NCI-H69 (cell line): ENCODE data around the gene PLK3.
"Not testable (repeated sequence)": the region's sequence is repeated elsewhere in the genome, so short reads cannot be mapped to it uniquely, and the experiment has no call there.

ENCODE experiments used
- DNase-seq: peaks from one replicate; lab custom pipeline; 2025; lab: John Stamatoyannopoulos, UW

The PLK3 gene

DNA sequence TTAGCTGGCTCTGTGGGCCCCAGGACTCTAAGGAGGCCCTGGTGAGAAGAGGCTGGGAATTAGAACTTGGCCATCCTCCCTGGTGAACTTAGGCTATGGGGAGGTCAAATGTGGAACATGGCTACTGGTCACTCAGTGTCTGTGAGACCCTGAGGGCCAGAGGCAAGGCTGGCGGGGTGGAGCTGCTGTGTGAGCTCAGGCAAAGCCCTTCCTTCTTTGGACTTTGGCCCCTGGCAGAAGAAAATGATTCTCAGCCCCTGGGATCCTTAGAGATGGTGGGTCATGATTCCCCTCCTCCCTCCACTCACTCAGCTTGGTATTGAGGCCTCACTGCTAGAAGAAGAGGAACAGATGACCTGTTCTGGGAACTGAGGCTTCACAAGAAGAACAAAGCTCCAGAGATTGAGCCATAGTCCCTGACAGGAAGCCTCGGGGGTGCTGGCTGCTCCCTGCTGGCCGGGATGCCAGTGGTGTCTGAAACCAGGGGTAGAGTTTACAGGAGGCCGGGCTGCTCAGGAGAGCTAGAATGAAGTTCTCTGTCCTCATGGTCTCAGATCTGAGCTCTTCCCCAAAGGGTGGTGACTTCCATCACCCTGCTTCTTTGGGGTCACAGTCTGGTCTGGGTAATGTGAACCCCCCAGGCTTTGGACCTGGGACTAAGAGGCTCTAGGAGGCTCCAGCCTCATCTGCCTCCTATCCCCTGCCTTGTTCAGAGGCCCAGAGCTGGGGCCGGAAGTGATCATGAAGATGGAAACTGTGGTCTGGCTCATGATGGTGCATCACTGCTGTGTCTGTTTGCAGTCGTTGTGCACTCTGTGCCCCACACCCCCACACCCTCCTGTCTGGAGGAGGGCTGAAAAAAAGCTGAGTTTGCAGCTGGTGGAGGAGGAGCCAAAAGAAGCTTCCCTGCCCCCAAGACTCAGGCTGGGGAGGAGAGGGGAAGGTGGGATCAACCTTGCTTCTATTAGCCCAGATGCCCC is 9.1 kb downstream of the PLK3 start:
- DNase-seq: peak; percentile 28

DNA sequence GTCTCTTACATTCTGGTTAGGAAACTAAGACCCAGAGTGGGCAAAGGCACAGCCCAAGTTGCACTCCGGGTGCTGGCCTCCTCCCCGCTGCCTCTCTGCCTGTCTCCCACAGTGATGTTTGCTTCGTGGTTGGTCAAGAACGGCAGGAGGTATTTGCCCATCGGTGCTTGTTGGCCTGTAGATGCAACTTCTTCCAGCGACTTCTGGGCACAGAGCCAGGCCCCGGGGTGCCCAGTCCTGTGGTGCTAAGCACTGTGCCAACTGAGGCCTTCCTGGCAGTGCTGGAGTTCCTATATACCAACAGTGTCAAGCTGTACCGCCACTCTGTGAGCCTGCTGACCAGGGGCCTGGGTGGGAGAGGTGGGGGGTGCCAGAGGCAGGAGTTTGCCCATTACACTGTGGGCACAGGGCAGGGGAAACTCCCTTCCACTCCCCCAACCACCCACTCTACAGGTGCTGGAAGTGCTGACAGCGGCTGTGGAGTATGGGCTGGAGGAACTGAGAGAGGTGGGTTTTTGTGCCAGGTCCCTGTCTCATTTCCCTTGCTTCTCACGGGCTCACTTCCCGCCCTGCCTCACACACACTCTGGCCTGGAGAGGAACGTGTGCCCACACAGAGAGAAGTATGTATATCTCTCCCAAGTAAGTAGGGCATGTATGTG is 10.1 kb downstream of the PLK3 start:
- DNase-seq: peak; percentile 87

DNA sequence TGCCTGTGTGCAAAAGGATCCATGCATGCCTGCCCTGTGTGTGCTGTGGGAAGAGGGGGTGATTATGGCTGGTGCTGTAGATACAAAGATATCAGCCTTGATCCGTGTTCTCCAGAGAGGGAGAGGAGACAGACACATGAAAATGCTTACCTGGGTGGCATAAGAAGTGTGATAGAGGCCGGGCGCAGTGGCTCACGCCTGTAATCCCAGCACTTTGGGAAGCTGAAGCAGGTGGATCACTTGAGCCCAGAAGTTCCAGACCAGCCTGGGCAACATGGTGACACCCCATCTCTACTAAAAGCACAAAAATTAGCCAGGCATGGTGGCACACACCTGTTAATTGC is 10.6 kb downstream of the PLK3 start:
- DNase-seq: not testable (repeated sequence)

DNA sequence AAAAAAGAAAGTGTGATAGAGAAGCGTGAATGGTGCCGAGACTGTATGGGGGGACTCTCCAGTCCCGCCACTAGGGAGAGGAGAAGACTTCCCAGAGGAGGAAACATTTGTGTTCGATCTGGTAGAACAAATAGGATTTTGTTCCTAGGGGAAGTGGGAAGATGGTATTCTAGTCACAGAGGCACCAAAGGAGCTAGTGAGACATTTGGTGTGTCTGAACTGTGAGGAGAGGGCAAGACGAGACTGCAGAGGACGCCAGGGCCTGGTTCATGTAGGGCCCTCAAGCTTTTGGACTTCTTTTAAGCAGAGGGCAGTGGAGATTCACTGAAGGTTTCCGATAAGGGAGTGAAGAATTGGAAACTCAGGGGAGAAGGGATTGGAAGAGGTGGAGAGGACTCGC is 11.1 kb downstream of the PLK3 start:
- no peak for DNase-seq

DNA sequence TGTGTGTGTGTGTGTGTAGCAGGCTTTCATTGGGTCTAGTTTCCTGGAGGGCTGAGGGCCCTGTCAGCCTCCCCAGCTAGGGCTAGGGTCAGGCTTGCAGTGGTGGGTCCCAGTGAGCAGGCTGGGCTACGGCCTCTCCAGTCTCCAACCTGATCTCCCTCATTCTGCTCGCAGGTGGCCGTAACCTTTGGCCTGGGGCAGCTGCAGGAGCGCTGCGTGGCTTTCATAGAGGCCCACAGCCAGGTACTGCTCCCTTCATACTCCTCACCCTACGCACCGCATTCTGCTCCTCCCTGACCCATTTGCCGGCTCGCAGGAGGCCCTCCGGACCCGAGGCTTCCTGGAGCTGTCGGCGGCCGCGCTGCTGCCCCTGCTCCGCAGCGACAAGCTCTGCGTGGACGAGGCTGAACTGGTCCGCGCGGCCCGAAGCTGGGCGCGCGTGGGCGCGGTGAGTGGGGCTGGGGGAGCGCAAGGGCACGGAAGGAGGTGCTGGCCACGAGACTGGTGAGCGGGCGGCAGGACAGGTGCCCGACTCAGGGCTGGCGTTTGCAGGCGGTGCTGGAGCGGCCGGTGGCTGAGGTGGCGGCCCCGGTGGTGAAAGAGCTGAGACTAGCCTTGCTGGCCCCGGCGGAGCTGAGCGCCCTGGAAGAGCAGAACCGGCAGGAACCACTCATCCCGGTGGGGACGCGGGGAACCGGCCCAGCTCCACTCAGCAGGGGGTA is 12.8 kb downstream of the PLK3 start:
- no peak for DNase-seq

DNA sequence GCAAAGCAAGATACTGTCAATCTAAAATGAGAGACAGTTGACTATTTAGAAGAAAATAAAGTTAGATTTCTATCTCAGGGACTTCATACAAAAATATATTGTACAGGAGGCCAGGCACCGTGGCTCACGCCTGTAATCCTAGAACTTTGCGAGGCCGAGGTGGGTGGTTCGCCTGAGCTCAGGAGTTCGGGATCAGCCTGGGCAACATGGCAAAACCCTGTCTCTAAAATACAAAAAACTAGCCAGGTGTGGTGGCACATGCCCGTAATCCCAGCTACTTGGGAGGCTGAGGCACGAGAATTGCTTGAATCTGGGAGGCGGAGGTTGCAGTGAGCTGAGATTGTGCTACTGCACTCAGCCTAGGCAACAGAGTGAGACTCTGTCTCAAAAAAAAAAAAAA is 15.7 kb downstream of the PLK3 start:
- not testable (repeated sequence) for DNase-seq

DNA sequence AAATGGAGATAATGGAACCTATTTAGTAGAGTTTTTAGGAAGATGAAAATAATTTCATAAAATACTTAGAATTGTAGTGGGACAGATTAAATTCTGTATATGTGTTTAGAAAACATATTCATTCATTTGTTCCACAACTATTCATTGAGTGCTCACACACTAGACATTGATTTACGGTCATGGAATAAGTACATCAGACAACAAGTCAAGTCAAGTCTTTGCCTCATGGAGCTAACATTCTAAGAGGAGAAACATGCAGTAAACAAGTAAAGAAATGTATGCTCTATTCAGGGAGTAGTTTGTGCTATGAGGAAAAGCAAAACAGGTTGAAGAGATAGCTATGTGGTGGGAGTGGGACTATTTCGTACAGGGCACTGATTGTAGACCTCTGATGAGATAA is 17.1 kb downstream of the PLK3 start:
- DNase-seq: no peak

DNA sequence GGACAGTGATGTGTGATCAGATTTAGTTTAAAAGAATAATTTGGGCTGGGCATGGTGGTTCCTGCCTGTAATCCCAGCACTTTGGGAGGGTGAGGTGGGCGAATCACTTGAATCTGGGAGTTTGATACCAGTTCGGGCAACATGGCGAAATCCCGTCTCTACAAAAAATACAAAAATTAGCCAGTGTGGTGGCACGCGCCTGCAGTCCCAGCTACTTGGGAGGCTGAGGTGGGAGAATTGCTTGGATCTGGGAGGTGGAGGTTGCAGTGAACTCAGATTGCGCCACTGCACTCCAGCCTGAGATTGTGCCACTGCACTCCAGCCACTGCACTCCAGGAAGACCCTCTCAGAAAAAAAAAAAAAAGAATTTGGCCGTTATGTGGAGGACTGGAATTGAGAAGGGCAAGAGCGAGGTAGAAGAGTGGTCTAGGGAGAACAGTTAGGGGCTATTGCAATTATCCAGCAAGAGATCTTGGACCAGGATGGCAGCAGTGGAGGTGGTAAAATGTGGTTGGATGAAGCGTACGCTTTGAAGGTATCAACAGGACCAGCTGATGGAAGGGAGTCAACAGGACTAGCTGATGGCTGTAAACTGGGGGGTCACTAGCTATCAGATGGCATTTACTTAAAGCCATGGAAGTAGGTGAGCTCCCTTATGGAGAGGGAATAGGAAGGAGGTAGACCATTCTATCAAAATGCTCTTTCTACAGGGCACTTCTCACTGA is 17.8 kb downstream of the PLK3 start:
- DNase-seq: no peak

DNA sequence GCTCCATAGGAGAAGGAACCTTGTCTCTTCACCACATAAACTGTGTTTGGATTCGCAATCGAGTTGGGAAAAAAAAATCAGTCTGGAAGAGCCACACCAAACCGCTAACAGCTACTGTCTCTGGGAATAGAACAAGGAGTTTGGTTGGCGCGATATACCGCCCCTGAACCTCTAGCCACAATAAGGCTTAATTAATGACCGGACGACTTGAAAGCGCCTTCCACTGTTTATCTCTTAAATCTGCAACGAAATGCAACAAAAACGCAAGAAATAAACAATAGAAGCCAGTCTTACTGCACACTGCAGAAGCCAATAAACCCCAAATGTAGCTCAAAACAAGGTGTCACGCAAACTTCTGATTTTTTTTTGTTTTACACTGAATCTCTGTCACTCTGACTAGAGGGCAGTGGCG is 19.0 kb downstream of the PLK3 start:
- DNase-seq: no peak

DNA sequence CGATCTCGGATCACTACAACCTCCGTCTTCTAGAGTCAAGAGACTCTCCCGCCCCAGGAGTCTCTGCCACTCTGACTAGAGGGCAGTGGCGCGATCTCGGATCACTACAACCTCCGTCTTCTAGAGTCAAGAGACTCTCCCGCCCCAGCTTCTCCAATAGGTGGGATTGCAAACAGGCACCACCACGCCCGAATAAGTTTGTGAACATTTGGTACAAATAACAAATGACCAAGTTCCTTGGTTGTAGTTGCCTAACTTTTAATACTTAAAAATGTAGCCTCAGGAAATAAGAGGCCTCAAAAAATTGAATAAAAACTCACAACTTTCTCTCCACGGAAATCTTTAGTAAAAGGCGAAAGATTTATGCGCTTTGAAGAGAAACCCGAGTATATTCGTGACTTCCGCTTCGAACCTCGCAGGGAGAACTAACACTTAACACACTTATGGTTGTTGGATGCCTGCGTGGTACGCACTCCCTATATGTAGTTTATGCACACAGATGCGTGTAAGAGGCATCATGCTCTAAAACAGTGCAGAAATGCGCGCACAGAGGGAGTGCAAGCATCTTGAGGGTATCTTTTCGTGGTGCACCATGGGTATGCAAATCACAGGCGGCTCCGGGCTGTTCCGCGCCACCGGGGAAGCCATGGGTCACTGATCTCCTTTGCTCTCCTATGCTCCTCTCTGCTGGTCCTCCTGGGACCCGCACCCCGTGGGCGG is 19.6 kb downstream of the PLK3 start:
- DNase-seq: no peak

DNA sequence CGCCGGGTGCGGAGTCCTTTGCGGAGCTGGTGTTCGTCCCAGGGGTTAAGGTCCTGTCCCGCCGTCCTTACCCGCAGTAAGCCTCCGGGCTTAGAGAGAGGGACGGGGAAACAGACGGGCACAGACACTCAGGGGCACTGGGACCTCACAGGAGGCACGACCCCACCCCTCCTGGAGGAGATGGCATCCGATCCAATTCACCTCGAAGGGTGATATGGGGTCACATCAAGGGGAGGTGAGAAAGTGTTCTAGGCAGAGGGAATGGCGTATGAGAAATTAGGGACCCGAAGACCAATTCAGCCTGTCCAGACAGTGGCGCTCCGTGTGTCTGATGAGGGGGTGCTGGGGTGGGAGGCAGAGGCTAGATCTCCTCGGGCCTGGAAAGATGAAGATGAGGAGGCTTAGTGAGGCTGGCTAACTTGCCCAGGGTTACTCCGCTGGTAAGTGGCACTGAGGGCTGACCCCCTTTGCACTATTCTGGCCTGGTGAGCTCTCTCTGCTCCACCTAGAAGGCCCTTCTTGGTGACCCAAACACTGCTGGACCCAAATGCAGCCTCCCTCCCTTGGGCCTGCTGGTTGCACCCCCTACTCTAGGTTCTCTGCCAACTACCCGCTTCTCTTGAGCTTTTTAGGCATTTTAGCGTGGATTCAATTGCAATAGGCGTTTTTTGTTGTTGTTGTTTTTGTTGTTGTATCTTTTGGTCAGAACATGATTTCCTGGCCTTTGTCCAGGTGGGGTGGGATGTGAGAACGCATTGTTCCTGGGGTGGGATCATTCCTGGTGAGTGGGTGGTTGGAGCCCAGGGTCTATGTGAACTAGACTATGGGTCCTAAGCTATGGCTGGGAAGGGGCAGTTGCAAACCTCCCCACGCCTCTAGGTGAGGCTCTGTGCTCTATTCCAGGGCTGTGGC is 20.4 kb downstream of the PLK3 start:
- no peak for DNase-seq

DNA sequence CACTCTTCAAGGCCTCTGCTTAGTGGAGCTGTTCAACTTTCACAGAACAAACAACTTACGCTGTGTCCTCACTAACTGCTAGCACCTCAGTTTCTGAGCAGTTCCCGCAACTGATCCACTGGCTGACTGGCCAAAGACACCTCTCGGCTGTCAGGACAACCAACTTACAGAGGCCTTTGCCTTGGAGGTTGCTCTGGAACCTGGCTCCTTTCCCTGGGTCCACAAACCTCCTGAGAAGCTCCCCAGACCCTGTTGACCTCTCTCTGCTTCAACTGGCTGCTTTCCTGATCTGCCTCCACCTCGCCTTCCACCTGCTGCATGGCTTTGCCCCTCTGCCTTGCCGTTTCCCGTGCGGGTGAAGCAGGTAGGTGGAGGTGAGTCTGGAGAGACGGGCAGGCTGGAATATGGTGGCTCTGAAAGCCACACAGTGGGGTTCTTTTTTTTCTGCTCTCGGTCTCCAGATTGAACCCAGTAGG is 21.1 kb downstream of the PLK3 start:
- no peak for DNase-seq

DNA sequence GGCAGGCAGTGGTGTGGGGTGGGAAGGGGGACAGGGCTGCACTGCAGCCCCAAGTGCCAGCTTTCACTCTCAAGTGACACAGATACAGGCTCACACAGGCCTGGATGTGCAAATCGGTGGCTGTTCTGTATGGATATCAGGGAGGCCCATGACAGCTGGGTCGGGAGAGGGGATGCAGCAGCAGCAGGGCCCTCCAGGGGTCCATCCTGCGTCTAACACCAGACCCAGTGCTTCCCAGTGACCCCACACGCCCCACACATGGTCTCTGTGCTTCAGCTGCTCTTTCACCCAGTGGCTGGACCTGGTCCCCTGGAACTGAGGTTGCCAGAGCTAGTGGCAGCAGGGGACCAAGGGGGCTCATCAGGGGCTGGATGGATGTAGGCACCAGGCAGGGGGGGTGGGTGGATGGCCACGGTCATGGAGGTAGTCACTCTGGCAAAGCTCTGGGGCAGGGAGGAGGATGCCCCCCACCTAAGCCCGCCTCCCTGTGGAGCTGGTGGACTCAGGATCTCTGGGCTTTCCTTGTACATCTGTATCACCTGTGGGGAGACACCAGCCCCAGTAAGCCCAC is 22.0 kb downstream of the PLK3 start:
- DNase-seq: no peak

DNA sequence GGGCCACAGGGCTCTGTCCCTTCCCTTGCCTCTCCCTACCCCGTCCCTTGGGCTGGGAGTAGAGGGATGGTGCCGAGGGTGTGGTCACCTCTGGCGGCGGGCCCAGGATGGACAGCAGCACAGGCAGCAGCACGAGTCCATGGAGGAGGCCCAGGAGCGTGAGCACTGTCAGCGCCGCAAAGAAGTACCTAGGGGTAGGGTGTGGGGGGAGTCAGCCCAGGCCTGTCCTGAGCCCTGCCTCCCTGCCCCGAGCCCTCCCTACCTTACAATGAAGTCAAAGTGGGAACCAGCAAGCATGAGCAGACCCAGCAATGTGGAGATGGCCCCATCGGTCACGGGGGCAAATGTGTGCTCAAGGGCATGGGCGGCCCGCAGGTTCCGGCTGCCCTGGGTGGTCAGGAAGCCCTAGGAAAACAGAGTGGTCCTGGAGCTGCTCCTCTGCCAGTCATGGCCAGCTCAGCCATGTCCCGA is 22.8 kb downstream of the PLK3 start:
- no peak for DNase-seq

DNA sequence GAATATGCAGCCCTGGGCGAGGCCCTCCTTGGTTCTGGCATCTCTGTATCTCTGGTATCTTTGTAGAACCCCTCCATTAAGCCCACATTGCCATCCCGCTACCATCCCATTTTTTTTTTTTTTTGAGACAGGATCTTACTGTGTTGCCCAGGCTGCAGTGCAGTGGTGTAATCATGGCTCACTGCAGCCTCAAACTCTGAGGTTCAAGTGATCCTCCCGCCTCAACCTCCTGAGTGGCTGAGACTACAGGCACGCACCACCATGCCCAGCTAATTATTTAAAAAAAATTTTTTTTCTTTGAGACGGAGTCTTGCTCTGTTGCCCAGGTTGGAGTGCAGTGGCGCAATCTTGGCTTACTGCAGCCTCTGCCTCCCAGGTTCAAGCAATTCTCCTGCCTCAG is 24.2 kb downstream of the PLK3 start:
- not testable (repeated sequence) for DNase-seq

DNA sequence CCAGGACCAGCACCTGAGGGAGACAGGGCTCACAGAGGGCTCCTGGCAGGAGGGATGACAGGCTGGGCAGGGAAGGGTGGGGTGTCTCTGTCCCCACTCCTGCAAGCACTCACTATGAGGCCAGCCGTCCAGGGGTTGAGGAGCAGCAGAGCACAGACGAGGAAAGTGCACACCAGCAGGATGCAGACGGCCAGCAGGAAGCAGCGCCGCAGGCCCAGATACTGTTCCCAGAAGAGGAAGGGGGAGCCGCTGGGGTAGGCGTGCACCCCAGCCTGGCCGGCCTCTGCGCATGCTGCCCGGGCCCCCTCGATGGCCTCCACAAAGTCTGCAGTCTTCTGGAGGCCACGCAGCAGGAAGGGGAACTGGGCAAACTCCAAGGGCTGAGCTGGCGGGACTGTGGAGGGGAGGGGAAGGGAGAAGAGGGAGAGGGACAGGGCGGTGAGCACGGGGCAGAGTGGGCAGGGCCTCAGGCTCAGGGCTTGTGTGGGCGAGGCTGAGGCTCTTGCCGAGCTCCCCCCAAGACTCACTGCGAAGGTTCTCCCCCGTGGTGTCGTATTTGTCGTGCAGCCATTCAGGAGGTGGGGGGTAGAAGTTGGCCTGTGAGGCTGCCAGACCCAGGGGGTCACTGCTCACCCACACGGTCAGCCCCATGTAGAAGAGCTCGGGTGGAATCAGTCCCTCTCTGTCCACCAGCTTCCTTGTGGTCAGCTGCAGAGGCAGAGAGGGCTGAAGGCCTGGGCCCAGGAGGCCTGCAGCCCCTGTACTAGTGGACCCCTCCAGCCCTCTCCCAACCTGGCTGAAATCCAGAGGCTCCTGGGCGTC is 26.4 kb downstream of the PLK3 start:
- no peak for DNase-seq

DNA sequence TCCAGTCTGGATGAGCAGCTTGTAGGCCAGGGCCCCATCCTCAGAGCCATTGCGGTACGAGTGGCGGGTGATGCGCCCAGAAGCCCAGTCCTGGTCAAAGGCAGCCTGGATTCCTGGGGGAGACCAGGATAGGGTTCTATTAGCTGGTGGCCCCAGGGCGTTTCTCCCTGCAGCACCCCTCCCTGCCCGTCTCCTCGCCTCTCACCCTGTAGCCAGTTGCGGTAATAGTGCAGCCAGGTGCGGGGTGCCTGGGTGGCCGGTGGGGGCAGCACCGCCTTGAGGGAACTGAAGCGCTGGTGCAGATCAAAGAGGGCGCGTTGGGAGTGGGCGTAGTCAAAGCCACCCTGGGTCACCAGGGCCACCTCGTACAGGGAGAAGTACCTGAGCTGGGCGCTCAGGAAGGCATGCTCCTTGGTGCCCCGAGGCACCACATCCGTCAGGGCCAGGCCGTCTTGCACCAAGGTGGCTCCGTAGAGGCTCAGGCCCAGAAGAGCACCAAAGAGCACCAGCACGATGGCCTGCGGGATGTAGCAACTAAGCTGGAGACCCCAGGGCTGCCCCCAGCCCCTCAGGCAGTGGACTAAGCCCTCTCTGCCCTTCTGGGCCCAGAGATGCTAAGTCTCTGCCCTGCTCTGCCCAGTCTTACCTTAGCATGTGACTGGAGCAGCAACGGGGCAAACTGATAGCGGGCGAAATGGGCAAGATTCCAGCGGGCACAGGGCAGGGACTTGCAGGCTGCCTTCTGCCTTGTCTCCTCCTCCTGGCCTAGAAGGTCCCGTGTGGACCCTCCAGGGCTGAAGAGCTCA is 27.2 kb downstream of the PLK3 start:
- DNase-seq: no peak
